IPS-18c (cell line): ENCODE results near the gene RASGEF1C.

Experiments
- H3K4me3 ChIP-seq: 2 replicates; pipeline ENCODE4 v1.7.0; 2013; ENCODE audit warnings: low read depth, mild to moderate bottlenecking, low read length, moderate library complexity; ENCODE audit not compliant: insufficient read depth
- H3K9me3 ChIP-seq: one replicate; pipeline ENCODE4 v1.6.1; 2013; ENCODE audit warnings: mild to moderate bottlenecking, low read length, moderate library complexity; ENCODE audit not compliant: control insufficient read depth, insufficient read depth

The RASGEF1C gene

DNA sequence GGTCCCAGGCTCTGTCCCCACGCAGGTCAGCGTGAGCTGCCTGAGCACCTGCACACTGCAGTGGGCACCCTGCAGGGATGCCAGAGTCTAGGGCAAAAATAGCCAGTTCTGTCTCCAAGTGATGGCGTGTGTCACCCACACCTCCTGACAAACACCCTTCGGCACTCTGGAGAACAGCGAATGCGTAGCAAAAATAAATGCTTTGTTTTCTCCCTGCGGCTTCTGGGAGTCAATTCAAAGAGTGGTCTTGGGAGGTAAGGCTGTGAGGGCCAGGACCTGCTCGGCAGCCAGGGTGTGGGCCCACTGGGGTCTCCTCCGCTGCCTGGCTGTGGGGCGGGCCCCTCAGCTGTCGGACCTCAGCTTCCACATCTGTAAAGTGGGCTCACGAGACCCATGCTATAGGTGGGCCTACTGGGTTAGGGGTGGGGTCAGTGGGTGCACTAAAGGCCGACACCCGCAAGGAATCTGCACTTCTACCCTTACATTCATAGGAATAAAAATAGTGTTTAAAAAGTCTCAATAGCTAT is 37.4 kb downstream of the RASGEF1C start:
- Histone ChIP-seq H3K9me3 (no peaks in the 10 kb centered on the region), H3K4me3 (no peak overlapping the region)

DNA sequence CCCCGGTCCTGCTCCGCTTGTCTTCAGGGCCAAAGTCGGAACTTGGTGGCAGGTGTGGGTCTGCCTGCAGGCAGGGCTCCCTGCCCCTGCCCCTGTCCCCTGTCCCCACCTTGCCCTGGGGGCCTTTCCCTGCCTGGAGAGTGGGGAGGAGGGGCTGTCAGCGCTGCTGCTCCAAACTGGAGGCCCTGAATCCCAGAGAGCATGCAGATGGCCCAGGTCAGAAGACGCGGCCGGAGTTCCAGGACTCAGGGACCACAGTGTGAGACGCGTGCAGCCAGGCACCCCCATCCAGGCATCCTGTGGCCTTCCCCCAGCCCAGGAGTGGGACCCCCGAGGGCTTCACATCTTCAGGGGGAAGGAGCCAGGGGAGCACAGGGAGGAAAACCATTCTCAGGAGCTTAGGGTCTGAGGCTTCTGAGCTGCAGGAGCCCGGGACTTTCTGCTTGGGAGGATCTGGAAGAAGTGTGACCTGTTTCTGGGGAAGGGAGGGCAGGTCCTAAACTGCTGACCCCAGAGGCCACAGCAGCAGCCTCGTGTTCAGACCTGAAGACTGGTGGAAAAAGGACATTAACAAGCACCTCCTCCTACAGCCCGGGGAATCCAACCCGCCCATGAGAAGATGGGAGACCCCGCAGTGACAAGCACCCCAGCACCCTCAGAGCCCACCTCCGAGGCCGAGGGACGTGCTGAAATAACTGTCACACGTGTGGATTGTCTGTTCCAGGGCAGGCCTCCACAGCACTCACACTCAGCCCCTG is 38.0 kb downstream of the RASGEF1C start:
- Histone ChIP-seq H3K9me3 (no peaks in the 10 kb centered on the region), H3K4me3 (no peak overlapping the region)

DNA sequence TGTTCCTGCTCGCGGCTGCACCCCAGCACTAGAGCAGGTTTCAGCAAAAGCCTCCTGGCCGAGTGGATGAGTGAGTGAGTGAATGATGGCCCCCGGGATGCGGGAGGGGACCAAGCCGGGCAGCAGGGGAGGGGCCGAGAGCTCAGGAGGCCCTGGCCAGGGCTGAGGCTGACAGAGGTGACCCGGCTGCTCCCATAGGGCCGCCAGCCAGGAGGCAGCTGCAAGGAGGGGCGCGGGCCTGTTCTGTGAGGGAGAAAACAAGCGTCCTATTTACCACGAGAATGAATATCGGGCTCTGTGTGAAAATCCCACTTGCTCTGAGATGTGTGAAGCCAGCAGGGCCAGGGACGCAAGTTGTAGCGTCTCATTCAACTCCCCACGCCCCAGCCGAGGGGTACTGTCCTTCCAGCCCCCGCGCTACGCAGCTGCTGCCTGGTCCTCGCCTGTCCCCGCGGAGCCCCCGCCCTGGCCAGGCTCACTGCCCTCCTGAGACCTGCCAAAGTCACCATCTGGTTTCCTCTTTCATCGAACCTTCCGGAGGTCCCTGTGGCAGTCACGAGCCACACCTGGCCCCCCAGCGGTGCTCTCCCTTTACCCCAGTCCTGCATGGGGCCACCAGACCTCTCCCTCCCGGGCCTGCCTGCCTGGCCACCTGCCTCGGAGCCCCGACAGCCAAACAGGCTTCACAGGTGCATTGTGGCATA is 38.8 kb downstream of the RASGEF1C start:
- no peak overlapping the region for H3K4me3 ChIP-seq

DNA sequence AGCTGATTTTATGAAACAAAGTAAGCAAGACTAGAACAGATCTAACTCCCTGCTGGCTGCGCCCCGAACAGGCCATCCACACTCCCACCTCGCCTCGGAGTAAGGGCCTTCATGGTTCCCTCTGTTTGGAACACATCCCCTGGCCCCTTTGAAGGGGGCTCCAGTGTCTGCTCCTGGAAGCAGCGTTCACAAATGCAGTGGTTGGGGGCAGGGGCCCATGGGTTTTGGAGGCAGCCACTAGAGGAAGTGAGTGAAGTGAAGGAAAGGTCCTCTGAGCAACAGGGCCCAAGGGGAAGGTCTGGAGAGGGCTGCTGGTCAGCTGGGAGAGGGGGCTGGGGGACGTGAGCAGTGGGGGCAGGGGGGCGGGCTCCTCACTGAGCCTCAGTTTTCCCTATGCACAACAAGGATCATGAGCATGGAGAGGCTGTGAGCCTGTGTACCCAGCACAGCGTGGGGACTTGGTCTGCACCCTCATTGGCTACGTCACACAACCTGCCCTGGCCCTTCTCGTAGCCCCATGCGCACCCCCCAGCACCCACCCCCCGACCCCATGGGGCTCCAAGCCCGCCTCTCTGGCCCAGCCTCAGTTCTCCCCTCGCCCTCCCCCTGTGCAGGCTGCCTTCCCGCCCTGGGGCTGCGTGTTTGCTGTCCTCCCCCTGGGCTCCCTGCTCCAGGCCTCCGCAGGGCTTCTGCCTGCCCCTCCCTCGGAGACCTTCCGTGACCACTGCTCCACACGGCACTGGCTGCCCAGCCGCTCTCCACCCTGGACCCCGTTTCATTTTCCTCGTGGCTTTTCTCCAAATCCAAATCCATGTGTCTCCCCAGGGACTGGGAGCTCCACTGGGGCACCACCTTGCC is 39.5 kb downstream of the RASGEF1C start:
- no peaks in the 10 kb centered on the region for H3K9me3 ChIP-seq
- H3K4me3 ChIP-seq, result no peak overlapping the region

More for the DNA sequence above, 38.8 kb downstream of the RASGEF1C start:
- H3K9me3 ChIP-seq, result no peaks in the 10 kb centered on the region

DNA sequence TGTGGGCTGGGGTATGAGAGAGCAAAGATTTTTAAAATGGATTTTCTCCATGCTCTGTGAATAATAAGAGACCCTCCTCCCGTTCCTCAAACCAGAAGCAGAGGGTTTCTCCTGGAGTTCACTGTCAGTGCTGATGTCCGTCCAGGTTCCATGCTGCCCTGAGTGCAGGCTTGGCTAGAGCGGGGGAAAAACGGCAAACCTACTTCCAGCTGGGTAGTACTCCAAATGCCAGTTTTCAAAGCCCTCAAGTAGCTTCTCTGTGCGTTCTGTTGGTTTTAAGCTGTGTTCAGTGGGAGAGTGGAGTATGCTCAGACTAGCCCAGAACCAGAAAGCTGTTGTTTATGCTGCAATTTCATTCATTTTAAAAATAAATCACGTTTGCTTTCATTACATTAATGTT is 40.3 kb downstream of the RASGEF1C start:
- no peaks in the 10 kb centered on the region for H3K9me3 ChIP-seq
- no peak overlapping the region for H3K4me3 ChIP-seq

DNA sequence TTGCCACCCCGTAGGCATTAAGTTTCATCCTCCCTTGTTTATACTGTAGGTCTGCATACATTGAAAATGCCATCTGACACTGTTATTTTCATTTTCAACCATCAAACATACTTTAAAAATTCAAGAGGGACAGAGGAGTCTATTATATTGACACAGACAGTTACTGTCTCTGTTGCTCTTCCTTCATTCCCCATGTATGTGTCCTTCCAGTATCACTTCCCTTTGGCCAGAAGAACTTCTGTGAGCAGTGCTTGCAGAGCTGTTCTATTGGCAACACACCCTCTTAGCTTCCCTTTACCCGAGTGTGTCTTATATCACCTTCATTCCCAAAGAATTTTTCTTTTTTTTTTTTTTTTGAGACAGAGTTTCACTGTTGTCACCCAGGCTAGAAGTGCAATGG is 42.8 kb downstream of the RASGEF1C start:
- H3K9me3 ChIP-seq, result no peaks in the 10 kb centered on the region

DNA sequence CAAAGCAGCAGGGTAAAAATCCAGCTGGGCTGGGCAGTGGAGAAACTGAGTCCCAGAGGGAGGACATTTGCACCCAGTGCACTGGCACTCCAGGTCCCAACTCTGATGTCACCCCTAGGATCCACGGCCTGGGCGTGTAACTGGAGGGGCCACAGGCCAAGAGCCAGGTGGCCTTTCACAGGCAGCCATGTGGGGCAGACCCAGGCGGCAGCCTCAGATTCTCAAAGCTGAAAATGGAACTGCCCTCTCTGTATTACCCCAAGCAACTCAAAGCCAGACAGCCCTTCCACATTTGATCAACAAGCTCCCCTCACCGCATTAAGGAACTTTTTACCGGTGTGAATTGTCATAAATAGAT is 46.7 kb downstream of the RASGEF1C start:
- Histone ChIP-seq H3K4me3 (no peak overlapping the region), H3K9me3 (no peaks in the 10 kb centered on the region)

More for the DNA sequence above, 42.8 kb downstream of the RASGEF1C start:
- no peak overlapping the region for H3K4me3 ChIP-seq

DNA sequence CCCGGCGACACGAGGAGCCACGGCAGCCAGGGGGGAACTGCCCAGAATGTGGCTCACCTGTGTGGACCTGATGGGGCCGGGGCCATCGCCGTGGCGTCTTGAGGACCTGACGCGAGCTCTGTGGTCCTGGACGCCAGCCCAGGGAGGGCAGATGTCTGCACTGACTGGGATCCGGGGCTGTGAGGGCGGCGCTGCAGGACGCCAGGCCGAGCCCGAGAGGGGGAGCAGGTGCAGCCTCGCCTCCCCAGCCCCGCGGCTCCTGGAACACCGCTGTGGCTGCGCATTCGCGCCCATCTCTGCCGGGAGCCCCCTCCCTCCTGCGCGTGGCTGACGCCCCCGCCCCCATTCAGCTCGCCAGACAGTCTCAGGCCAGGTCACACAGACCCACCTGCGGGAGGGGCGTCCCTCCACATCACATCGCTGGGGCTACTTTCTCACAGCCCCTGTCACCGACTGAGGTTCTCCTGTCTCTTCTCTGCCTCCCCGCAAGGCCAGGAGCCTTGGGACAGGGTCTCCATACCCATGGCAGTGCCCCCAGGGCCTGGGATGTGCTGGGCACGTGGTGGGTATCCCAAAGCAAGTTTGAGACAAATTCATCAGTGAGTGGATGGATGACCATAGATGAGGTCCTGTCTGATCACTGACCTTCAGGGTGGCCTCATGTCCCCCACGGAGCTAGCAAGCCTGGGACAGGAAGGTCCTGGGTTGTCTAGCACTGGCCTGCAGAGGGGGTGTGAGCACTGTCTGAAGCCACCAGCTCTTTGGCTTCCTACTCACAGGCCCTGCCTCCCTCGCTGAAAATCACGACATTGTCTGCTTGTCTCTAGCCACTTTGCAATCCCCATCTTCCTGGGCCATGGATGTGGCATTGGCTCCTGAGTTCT is 47.3 kb downstream of the RASGEF1C start:
- Histone ChIP-seq H3K4me3 (no peak overlapping the region), H3K9me3 (no peaks in the 10 kb centered on the region)

DNA sequence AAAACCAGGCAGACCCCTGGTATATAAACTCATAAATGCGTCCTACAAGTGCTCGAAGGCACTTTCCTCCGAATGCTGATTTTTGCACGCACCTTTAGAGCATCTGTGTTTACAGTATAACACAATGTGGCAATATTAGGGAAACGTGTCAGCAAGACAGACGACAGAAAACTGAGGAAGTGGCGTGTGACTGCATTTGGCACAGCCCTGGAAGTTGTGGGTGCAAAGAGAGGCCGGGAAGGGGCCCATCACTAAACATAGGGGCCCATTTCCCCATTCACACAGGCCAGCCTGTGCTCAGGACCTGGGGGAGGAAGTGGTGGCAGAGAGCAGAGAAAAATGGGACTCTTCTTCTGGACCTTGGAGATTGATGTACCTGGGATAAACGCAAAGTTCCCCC is 48.2 kb downstream of the RASGEF1C start:
- no peak overlapping the region for H3K4me3 ChIP-seq
- H3K9me3 ChIP-seq, result no peaks in the 10 kb centered on the region

DNA sequence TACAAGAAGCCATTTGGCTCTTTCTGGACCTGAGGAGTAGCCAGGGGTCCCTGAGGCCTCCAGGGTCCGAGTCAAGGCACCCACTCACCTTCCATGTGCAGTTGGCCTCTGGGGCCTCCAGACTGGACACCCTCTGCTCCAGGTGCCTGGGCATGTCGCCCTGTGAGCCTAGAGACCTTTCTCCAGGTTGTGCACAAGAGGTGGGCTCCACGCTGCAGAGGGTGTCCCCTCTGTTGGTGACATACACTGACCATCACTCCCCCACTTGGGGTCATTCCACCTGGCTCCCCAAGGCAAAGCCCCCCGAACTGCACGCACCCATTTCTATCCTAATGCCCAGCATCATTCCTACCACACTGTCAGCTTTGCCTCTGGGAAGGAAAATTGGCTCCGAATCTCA is 48.8 kb downstream of the RASGEF1C start:
- H3K9me3 ChIP-seq, result no peaks in the 10 kb centered on the region
- no peak overlapping the region for H3K4me3 ChIP-seq

DNA sequence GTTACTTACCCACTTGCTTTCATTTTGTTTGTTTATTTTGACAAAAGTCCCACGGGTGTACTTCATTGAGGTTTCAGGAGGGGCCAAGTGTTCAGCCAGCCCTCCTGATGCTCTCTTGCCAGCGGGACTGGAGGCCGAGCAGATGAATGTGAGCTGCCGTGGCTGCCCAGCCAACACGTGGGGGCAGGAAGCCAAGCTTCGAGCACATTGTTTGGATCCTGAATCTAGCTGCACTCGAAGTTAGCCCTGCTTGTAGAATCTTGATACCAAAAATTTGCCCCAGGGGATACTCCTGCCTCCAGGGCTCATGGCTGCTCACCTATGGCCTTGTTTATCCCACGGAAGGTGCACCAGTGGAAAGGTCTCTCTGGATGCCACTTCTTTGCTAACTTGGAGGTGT is 49.3 kb downstream of the RASGEF1C start:
- Histone ChIP-seq H3K4me3 (no peak overlapping the region), H3K9me3 (no peaks in the 10 kb centered on the region)

DNA sequence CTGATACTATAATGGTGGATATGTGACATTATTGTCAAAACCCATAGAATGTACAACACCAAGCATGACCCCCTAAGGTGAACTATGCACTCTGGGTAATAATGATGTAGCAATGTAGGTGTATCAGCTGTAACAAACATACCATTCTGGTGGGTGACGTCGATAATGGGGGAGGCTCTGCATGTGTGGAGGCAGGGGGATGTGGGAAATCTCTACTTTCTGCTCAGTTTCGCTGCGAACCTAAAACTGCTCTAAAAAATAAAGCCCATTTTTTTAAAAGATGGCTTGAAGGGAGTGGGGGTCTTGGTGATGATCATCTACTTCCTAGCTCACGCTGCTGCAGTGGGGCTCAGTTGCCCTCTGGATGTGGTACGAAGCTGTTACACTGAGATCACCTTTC is 51.1 kb downstream of the RASGEF1C start:
- H3K4me3 ChIP-seq, result no peak overlapping the region

DNA sequence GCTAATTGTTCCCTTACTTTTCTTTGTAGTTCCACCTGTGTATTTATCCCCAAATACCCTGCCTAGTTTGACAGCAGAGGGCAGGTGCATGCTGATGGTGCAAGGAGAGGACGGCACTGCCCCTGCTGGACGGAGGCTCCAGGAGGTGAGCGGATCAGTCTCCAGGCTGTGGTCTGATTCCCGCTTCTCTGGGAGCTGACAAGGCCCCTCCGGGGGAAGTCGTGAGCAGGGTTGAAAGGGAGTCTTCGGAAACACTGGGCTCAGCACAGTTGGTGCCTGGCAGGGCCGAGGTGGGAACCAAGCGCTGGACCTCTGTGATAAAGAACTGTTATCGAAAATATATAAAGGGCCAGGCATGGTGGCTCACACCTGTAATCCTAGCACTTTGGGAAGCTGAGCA is 52.9 kb downstream of the RASGEF1C start:
- Histone ChIP-seq H3K9me3 (peaks cover 2% of the 10 kb centered on the region), H3K4me3 (no peak overlapping the region)

More for the DNA sequence above, 51.1 kb downstream of the RASGEF1C start:
- H3K9me3 ChIP-seq, result peaks cover 2% of the 10 kb centered on the region

DNA sequence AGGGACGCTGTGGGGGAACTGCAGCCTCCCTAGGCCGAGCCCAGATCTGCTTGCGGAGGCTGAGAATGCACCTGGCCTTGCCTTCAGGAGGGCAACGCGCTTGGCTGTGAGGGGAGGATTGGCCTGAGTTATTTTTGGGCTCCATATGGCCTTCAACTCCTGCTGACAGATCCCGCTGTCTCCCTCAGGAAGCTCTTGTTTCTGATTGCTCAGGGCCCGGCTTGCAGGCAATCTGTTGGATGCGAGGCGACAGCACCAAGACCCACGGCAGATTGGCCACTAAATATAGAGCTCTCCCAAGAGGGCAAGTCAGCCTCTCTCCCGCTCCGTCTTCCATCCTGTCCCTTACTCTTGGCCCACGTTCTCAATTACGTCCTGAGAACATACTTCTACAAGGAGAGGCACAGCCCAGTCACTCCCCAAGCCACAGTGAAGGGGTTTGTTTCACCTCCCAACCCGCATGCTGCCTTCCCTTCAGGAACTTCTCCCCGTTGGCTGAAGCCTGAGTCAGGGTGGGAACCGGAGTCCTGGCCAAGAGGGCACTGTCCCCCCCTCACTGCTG is 53.6 kb downstream of the RASGEF1C start:
- Histone ChIP-seq H3K9me3 (peaks cover 2% of the 10 kb centered on the region), H3K4me3 (no peak overlapping the region)

DNA sequence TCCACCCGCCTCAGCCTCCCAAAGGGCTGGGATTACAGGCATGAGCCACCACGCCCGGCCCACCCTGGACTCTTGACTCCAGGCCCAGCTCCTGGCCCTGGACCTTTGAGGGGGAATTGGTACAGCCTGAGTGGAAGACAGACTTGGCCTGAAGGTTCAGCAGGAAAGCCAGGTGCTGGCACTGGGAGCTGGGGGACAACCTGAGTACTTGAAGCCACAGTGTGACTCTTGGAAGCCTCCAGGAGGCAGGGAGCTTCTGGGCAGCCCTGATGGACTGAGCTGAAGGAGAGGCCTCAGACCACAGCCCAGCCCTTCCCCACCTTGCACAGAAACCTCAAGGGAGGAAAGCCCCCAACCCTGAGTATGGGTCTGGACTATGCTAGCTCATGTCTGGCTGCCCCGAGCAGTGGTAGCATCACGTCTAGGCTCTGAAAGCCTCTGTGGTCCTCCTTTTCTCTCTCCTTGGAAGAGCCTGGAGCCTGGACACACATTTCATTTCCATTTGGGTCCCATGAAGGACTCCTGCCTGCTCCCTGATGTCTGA is 54.1 kb downstream of the RASGEF1C start:
- no peak overlapping the region for H3K4me3 ChIP-seq
- H3K9me3 ChIP-seq, result peaks cover 2% of the 10 kb centered on the region

DNA sequence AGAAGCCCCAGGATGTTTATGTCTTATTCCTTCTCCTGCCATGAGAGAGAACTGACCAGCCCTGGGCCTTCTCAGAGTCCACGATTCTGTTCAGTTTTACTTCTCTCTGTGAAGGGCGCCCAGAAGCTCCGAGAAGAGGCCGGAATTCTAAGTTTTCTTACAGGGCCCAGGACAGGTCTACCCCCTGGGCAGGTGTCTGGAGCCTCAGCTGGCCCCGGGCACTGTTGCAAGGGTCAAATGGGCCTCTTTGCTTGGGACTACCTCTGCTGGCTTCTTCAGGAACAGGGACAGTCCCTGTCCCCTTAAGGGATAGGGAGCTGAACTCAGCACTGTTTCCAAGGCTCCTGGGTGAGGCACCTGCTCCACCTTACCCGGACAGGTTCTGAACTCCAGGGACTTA is 55.0 kb downstream of the RASGEF1C start:
- no peak overlapping the region for H3K4me3 ChIP-seq
- peaks cover 2% of the 10 kb centered on the region for H3K9me3 ChIP-seq
